ENCODE data around the gene DOCK2. TPM values are rescaled to one million over a fixed set of nuclear protein-coding genes. Genes with fewer than 3 reads are reported as not detected.
"Not testable (repeated sequence)": the region's sequence is repeated elsewhere in the genome, so short reads cannot be mapped to it uniquely, and the experiment has no call there.

The DOCK2 gene
- polyA plus RNA-seq, 1 donor: 2.6 TPM

DNA sequence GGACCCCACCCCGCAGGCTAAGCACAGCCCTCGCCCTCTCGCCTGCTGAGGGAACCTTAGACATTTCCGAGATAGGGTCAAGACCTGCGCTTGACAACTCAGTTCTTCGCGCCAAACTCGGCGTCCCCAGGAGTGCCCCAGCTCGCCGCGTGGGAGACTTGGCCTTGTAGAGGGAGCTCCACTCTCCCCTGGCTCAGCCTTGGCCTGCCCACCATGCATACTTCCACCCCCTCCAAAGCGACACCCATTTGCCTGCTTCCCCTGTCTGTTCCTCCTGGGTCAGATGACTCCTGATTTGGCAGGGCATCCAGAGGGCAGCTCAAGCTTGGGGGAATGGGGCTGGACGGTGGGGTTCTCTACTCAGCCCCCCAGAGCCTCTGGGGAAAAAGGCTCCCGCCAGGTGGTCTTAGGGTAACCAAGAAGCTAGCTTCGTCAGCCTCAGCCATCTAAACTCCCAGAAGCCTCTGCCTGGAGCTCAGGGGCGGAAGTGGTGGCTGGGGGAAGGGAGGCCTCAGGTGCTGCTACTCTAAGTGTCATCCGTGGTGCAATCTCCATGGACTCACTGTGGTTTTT is 560 bp downstream of the DOCK2 start:
- DNase-seq: no peak

- peak; percentile 43 for DNase-seq
Observed at GRCh38 chr5:169641253-169641652, 4.2 kb downstream of the DOCK2 start.

DNA sequence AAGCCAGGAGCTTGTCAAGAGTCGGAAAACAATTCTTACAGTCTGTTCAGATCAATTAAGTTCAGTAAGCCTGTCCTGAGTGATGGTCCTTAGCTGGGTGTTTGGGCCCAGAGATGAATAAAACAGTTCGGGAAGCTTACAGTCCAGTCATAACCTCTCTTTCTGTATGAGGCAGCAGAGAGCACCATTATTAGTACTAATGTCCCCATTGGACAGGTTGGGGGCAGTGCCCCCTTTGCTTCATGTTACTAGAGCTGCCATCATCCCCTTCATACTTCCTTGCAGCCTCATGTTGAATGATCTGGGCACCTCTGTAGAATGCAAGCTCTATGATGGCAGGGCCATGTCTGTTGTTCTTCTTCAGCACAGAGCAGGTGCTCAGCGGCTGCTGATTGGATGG is 9.8 kb downstream of the DOCK2 start:
- no peak for DNase-seq

DNA sequence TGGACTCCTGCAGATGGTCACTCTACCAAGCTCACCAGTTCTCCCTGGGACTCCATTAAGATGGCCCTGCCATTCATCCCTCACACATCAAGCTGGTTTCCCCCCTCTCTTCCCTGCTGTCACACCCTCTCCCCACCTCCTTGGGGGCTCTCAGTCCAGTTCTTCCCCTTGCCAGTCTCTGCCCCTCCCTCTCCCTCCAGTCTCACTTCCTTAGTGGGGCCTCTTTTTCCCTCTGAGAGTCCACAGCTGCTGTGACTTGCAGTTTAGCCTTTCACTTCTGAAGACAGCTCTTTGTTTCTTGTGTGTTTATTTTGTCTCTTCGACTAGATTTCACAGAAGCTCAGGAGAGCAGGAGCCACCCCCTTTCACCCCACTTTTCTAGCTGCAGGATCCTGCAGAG is 10.5 kb downstream of the DOCK2 start:
- peak; percentile 6 for DNase-seq

- DNase-seq: no peak
Observed at GRCh38 chr5:169648725-169649310, 11.7 kb downstream of the DOCK2 start.

DNA sequence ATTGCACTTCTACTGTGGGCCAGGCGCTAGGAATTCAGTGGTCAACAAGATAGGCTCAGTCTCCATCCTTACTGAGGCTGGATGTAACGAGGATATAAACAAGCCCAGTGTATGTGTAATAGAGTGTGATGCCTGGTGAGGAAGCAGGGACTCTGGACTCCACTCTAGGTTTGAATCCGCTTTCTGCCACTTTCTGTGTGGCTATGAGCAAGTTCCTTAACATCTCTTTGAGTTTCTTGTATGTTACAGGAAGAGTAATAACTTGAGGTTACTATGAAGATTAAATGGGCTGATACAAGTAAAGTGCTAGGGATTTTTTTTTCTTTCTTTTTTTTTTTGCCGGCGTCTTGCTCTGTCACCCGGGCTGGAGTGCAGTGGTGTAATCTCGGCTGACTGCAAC is 12.4 kb downstream of the DOCK2 start:
- no peak for DNase-seq

DNA sequence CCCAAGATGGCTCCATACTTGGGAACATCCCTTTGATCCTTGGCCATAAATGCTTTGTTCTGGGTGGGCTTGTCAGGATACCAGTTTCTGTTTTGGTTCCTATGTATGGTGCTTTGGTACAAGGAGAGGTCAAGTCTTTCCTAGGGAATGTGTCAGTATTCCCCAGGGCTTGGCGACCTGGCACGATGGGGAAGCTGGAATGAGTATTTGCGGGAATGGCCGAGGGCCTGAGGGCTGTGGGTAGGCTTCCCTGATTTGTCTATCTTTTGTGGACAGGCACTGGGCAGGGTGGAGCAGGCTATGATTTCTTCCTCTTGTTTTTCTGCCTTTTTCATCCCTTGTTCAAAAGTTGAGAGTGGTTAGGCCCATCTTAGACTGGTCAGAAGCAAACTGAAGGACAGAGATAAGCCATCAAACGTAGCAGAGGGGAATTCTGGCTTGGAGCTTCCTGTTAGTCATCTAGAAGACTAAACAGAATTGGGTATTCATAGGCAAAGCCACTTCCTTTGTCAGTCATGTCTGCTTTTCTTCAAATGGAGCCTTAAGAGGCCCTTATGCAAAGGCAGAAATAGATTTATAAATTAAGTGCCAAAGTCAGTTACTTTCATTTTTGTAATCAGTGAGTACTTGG is 13.7 kb downstream of the DOCK2 start:
- no peak for DNase-seq

DNA sequence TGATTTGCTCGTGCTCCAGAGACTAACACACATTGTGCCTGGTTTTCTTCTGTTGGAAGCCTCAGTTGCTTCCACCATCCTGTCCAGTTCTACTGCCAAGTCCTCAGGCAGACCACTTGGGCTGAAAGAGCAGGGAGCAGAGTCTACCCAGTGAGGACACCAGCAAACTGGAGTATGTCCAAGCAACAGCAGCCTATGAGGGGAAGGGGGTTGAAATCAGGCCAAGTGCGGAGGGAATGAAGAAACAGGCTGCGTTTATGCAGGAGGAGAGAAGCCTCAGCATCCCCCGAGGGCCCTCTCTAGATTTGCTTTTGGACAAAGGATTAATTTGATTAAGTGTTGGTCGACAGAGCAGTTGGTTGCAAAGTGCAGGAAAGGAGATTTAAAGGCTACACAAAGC is 14.5 kb downstream of the DOCK2 start:
- no peak for DNase-seq

DNA sequence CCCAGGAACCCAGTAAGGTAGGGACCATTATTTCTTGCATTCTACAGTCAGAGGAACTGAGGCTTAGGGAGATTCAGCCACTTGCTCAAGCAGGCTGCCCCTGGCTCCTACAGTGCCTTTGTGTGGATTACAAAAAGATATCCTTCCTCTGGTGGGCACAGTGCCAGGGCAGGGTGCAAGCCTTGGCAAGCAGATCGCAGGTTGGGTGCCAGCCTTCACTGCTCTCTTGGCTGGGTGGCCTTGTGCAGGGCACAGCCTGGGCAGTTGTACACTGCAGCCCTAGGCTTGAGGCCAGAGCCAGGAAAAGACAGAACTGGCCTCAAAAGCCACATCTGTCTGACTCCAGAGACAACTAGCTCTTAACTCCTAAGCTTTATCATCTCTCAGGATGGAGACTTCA is 15.0 kb downstream of the DOCK2 start:
- no peak for DNase-seq

- DNase-seq: no peak
Observed at GRCh38 chr5:169653091-169653490, 16.0 kb downstream of the DOCK2 start.

DNA sequence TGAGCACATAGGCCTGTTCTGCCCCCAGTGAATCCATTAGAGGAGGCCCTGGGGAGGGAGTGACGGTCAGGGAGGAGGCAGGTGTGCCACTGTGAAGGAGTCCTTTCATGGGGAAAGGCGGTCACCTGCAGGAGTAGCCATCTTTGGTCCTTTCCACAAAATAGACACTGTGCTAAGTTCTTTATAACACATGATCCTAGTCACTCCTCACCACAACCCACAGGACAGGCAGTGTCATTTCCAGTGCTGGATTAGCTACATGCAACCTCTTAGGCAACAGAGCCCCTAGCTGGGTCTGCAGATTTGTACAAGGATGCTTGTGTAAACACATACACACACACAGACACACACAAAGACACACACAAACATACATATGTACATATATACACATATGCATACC is 18.3 kb downstream of the DOCK2 start:
- no peak for DNase-seq

DNA sequence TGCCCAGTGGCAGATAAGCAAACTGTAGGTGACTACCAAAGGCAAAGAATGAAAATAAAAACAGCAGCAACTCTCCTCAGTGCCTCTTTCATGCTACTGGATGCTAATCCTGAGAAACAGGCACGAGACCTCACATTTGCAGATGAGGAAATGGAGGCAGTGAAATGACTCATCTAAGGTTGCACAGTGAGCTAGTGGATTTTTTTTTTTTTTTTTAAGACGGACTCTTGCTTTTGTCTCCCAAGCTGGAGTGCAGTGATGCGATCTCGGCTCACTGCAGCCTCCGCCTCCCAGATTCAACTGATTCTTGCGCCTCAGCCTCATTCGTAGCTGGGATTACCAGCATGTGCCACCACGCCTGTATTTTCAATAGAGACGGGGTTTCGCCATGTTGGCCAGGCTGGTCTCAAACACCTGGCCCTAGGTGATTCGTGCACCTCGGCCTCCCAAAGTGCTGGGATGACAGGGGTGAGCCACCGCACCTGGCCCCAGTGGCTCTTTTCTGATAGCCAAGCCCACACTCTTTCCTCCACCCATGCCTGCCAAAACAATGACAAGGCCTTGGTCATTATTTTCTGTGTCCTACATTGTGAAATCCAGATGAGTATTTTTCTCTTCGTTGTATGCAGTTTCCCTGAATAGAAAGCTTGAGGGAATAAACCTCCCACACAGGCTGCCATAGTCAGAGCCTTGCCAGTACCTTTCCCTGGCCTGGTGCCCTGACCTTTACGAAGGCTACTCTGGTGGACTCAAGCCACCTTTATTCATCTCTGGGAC is 19.2 kb downstream of the DOCK2 start:
- no peak for DNase-seq

GRCh38 chr5:169657127-169657526 is 20.1 kb downstream of the DOCK2 start:
- no peak for DNase-seq

DNA sequence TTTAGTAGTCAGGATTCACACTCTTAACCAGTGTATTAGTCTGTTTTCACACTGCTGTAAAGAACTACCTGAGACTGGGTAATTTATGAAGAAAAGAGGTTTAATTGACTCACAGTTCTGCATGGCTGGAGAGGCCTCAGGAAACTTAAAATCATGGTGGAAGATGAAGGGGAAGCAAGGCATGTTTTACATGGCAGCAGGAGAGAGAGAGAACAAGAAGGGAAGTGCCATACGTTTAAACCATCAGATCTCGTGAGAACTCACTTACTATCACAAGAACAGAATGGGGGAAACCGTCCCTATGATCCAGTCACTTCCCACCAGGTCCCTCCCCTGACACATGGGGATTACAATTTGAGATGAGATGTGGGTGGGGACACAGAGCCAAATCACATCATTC is 25.4 kb downstream of the DOCK2 start:
- not testable (repeated sequence) for DNase-seq

DNA sequence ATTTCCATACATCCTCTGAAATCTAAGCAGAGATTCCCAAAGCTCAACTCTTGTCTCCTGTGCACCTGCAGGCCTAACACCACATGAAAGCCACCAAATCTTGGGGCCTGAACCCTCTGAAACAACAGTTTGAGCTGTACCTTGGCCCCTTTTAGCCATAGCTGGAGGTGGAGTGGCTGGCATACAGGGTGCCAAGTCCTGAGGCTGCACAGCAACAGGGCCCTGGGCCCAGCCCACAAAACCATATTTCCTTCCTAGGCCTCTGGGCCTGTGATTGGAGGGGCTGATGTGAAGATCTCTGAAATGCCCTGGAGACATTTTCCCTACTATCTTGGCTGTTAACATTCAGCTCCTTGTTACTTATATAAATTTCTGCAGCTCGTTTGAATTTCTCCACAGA is 26.5 kb downstream of the DOCK2 start:
- DNase-seq: no peak

DNA sequence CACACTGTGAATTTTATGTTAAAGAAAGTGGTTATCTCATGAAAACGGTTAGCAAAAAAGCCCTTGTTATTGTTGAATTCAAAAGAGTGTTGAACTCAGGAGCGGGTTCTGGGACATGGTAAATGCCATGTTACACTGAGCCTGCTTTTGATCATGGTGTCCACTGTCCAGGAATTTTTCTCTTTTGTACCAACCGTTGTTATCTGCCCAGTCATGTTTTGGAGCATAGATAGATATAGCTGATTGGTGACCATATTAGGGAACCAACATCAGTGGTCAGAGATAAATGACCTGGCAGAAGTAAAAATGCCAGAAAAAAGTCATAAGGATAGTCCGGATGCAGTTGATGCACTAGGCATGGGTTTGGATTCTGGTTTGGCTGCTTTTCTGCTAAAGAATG is 29.3 kb downstream of the DOCK2 start:
- no peak for DNase-seq

DNA sequence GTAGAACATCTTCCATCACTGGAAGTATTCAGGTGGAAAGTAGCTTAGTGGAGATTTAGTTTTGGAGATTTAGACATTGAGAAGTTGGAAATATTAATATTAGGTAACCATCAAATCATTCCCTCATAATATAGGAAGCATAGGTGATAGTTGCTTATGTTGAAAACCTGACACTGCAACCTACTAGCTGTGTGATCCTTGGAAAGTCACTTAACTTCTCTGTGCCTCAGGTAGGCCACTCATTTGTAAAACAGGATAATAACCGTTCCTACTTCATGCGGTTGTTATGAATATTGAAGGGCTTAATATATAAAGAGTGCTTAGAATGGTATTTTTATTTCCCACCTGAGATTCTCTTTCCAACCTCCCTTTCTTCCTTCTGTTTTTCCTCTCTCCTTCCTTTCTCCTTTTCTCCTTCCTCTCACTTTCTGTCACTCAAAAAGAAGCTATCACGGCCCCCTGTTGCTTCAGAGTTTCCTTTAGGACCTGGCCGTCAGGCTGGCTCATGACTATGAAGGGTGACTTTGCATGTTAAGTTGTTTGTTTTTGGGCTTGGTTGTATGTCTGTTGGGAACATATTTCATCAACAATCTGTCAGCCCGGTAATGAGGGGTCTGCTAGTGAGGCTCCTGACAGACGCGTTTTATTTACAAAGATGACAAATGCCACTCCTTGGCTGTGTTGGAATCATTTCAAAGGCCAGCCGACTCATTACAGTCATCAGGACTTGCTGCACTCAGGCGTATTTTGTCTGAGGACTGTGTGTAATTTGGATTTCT is 31.0 kb downstream of the DOCK2 start:
- no peak for DNase-seq

DNA sequence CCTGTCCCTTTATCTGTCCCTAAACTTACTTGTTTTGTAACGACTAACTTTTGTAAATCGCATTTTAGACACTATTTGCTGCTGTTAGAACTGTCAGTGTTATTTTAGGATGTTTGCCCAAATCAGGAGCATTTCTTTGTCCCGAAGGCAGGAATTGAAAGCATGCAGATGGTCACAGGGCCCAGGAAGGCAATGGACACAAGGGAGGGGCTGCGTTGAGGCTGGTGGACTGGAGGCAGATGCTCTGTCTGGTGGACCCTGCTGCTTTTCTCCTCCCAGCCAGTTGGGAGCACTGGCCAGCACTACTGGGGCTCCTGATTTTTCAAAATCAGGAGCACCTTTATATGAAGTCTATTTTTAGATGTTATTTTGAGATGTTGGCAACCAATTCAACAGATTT is 31.7 kb downstream of the DOCK2 start:
- DNase-seq: peak; percentile 3

DNA sequence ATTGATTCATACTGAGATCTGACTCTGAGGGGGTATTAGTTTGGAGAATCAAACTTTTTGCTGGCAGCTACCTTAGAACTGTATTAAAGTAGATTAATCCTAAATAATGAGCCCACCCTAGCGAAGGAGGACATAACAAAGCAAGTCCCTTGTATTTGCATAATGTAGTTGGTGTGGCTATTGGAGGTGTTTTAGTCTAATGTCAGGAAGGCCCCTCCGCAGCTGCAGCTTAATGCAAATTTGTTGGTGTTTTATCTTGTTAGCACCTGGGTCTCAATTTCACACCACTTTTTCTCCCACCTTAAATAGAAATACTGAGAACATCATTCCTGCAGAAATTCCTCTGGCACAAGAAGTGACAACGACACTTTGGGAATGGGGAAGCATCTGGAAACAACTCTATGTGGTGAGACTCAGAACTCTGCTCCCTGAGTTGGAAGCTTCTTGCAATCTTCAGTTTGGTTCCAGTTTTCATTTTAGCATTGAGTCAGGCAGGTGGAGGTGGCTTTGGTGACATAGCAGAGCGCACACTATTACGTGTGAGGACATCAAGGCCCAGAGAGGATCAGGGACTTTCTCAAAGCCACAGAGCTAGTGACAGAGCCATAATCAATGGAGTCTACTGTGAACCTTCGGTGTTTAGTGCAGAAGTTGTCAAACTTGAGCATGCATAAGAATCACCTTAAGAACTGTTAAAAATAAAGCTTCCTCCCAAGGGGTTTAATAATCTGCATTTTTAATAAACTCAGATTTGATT is 33.9 kb downstream of the DOCK2 start:
- no peak for DNase-seq

- DNase-seq: no peak
Observed at GRCh38 chr5:169682026-169682425, 45.0 kb downstream of the DOCK2 start.

- DNase-seq: peak; percentile 48
Observed at GRCh38 chr5:169686137-169686536, 49.1 kb downstream of the DOCK2 start.

GRCh38 chr5:169688106-169688505 is 51.0 kb downstream of the DOCK2 start:
- DNase-seq: no peak

Data from left kidney (tissue), 2 donors.